Spleen (tissue), 7 donors: ENCODE data around the gene FAM3B.

Experiments
- POLR2A ChIP-seq, 3 donors: fragments of 450-650 bp; IDR thresholded peaks; one replicate each; pipeline ENCODE4 v1.5.1; 2017; ENCODE audit warnings: antibody characterized with exemption in 3 of 3, mild to moderate bottlenecking in 1 of 3
- TF ChIP-seq, protein P1 (sequence below), 11 experiments: fragments of 200-600 bp in 7 of 11; fragments of 450-650 bp in 4 of 11; sonication (generic) in 4 of 11; IDR thresholded peaks in 8 of 11; conservative IDR thresholded peaks in 3 of 11; 1 replicate in 7 of 11; 2 replicates in 4 of 11; pipeline versions ENCODE4 v1.4.0 to v1.8.0; 2016 to 2021; ENCODE audit warnings: antibody characterized with exemption in 11 of 11, inconsistent platforms in 4 of 11, mild to moderate bottlenecking in 1 of 11
- donor health status: DM: no; HTN: no; CAD: no; lungs with moderate emphysema.
- donor health status: DM: no; HTN: no; CAD: no.
- donor health status: DM: no; HTN: no; CAD: no.

DNA sequence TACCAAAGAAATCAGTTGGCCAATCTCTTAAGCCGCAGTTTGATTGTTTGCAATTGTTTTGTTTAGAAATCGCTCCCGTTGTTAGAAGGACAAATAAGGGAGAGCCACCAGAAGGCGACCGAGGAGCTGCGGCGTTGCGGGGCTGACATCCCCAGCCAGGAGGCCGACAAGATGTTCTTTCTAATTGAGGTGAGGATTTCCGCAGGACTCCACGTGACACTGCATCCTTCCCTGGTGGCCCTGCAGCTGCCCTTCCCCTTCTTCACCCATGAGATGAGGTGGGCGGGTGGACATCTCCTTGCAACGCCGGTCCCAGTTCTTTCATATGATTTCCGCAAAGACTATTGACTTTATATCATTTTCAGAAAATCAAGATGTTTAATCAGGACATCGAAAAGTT, 82.2 kb downstream of the FAM3B start:
- TF ChIP-seq, protein P1, sequence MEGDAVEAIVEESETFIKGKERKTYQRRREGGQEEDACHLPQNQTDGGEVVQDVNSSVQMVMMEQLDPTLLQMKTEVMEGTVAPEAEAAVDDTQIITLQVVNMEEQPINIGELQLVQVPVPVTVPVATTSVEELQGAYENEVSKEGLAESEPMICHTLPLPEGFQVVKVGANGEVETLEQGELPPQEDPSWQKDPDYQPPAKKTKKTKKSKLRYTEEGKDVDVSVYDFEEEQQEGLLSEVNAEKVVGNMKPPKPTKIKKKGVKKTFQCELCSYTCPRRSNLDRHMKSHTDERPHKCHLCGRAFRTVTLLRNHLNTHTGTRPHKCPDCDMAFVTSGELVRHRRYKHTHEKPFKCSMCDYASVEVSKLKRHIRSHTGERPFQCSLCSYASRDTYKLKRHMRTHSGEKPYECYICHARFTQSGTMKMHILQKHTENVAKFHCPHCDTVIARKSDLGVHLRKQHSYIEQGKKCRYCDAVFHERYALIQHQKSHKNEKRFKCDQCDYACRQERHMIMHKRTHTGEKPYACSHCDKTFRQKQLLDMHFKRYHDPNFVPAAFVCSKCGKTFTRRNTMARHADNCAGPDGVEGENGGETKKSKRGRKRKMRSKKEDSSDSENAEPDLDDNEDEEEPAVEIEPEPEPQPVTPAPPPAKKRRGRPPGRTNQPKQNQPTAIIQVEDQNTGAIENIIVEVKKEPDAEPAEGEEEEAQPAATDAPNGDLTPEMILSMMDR (IDR thresholded peaks at IDR 0.05 in 8 of 11, conservative IDR thresholded peaks at IDR 0.05 in 3 of 11): no peak
- TF ChIP-seq POLR2A (IDR thresholded peaks at IDR 0.05): no peak
